ENCODE data around the gene MAPK8IP3.
A peak's percentile ranks its signal among the peaks of the same experiment; 100 is the strongest.

MAPK8IP3 gene, protein sequence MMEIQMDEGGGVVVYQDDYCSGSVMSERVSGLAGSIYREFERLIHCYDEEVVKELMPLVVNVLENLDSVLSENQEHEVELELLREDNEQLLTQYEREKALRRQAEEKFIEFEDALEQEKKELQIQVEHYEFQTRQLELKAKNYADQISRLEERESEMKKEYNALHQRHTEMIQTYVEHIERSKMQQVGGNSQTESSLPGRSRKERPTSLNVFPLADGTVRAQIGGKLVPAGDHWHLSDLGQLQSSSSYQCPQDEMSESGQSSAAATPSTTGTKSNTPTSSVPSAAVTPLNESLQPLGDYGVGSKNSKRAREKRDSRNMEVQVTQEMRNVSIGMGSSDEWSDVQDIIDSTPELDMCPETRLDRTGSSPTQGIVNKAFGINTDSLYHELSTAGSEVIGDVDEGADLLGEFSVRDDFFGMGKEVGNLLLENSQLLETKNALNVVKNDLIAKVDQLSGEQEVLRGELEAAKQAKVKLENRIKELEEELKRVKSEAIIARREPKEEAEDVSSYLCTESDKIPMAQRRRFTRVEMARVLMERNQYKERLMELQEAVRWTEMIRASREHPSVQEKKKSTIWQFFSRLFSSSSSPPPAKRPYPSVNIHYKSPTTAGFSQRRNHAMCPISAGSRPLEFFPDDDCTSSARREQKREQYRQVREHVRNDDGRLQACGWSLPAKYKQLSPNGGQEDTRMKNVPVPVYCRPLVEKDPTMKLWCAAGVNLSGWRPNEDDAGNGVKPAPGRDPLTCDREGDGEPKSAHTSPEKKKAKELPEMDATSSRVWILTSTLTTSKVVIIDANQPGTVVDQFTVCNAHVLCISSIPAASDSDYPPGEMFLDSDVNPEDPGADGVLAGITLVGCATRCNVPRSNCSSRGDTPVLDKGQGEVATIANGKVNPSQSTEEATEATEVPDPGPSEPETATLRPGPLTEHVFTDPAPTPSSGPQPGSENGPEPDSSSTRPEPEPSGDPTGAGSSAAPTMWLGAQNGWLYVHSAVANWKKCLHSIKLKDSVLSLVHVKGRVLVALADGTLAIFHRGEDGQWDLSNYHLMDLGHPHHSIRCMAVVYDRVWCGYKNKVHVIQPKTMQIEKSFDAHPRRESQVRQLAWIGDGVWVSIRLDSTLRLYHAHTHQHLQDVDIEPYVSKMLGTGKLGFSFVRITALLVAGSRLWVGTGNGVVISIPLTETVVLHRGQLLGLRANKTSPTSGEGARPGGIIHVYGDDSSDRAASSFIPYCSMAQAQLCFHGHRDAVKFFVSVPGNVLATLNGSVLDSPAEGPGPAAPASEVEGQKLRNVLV (N-terminal part only)

GRCh38 chr16:1705688-1706385 is at the start of gene MAPK8IP3:
TSS of gene MAPK8IP3 (plus strand) at chr16:1706195. CDS start at chr16:1706340, 145 bp downstream.
- TF ChIP-seq, protein P1, sequence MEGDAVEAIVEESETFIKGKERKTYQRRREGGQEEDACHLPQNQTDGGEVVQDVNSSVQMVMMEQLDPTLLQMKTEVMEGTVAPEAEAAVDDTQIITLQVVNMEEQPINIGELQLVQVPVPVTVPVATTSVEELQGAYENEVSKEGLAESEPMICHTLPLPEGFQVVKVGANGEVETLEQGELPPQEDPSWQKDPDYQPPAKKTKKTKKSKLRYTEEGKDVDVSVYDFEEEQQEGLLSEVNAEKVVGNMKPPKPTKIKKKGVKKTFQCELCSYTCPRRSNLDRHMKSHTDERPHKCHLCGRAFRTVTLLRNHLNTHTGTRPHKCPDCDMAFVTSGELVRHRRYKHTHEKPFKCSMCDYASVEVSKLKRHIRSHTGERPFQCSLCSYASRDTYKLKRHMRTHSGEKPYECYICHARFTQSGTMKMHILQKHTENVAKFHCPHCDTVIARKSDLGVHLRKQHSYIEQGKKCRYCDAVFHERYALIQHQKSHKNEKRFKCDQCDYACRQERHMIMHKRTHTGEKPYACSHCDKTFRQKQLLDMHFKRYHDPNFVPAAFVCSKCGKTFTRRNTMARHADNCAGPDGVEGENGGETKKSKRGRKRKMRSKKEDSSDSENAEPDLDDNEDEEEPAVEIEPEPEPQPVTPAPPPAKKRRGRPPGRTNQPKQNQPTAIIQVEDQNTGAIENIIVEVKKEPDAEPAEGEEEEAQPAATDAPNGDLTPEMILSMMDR (IDR thresholded peaks at IDR 0.05; ENCODE audit: low read depth, low read length): peak; percentile 35
- H3K4me3 ChIP-seq (replicated peaks in 1 of 2; ENCODE audit: low read depth in 2 of 2, low read length in 2 of 2): peak within 1 kb of the TSS; percentile 89 to 99
- DNase-seq (ENCODE audit: low read depth in 2 of 2): peak; percentile 87 to 93

- no peak for DNase-seq (ENCODE audit: low read depth in 2 of 2)
- TF ChIP-seq, protein P1 (IDR thresholded peaks at IDR 0.05; ENCODE audit: low read depth, low read length): no peak
- no peak overlapping the region for H3K4me3 ChIP-seq (replicated peaks in 1 of 2; ENCODE audit: low read depth in 2 of 2, low read length in 2 of 2)
Observed at GRCh38 chr16:1656808-1657617, 49.0 kb upstream of the MAPK8IP3 start.

- H3K4me3 ChIP-seq (replicated peaks in 1 of 2; ENCODE audit: low read depth in 2 of 2, low read length in 2 of 2): no peak overlapping the region
- DNase-seq (ENCODE audit: low read depth in 2 of 2): no peak
- TF ChIP-seq, protein P1 (IDR thresholded peaks at IDR 0.05; ENCODE audit: low read depth, low read length): no peak
Observed at GRCh38 chr16:1657841-1658240, 48.2 kb upstream of the MAPK8IP3 start.

GRCh38 chr16:1659031-1659430 is 47.0 kb upstream of the MAPK8IP3 start:
- TF ChIP-seq, protein P1 (IDR thresholded peaks at IDR 0.05; ENCODE audit: low read depth, low read length): no peak
- H3K4me3 ChIP-seq (replicated peaks in 1 of 2; ENCODE audit: low read depth in 2 of 2, low read length in 2 of 2): no peak overlapping the region
- DNase-seq (ENCODE audit: low read depth in 2 of 2): no peak

DNA sequence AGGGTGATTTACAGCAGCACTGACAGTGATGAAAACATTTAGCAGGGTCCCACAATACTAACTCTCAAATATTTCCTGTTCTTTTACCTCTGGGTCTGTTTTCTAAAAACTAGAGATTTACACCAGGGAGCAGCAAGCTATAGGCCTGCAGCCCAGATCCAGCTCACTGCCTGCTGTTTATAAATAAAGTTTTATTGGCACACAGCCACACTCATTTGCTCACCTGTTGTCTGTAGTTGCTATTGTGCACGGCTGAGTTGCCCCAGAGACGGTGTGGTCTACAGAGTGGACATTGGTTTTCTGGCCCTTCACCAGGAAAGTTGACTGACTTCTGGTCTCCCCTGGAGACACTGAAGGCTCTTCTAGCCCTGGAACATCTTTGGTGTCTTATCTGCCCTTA is 44.2 kb upstream of the MAPK8IP3 start:
- no peak for DNase-seq (ENCODE audit: low read depth in 2 of 2)
- TF ChIP-seq, protein P1 (IDR thresholded peaks at IDR 0.05; ENCODE audit: low read depth, low read length): no peak
- H3K4me3 ChIP-seq (replicated peaks in 1 of 2; ENCODE audit: low read depth in 2 of 2, low read length in 2 of 2): no peak overlapping the region
